Endothelial cell of umbilical vein (primary cell): ENCODE results near the gene EEFSEC. TPM values are rescaled to one million over a fixed set of nuclear protein-coding genes. Genes with fewer than 3 reads are reported as not detected.
A peak's percentile ranks its signal among the peaks of the same experiment; 100 is the strongest.

Experiments used
- BruUV-seq: library from RNA; stranded (reverse); fragments of 400-500 nt; replicated peaks from 2 replicates; lab custom pipeline; 2021; lab: Mats Ljungman, UMichigan
- CTCF ChIA-PET: fragments of 300-600, 350-600 bp; sonication (Branson Sonifier 250); formaldehyde crosslinking; loops from one replicate; lab custom pipeline; 2021; ENCODE audit warnings: antibody characterized with exemption, inconsistent platforms; lab: Charles Lee
- POLR2A ChIA-PET: fragments of 300-600, 350-600 bp; sonication (Branson Sonifier 250); formaldehyde crosslinking; loops from one replicate; lab custom pipeline; 2021; ENCODE audit warnings: antibody characterized with exemption, inconsistent platforms; lab: Charles Lee
- DNase-seq: peaks from one replicate; pipeline ENCODE4 v3.0.0-alpha.2; 2011; ENCODE audit warnings: low read depth, low spot score
- FAIRE-seq: peaks from 2 replicates; lab custom pipeline; 2011; peaks lifted over from hg19 to GRCh38; lab: Jason Lieb, UNC
- H2AFZ ChIP-seq: 2 replicates; pipeline ENCODE4 v1.6.0; 2012; ENCODE audit warnings: low read depth, low read length, control low read depth, inconsistent platforms
- H3K27ac ChIP-seq: 2 replicates; pipeline ENCODE4 v1.5.1; 2011; ENCODE audit warnings: low read depth, mild to moderate bottlenecking, control low read depth, low read length, moderate library complexity; ENCODE audit not compliant: insufficient read depth
- H3K27me3 ChIP-seq, 2 experiments: 2 replicates each; pipeline versions ENCODE4 v1.6.0 to v1.6.1; 2011; ENCODE audit warnings: low read length in 2 of 2, mixed read lengths in 1 of 2; ENCODE audit not compliant: control insufficient read depth in 2 of 2, insufficient read depth in 2 of 2
- H3K36me3 ChIP-seq, 2 experiments: 2 replicates in 1 of 2; 3 replicates in 1 of 2; pipeline ENCODE4 v1.5.1; 2011; ENCODE audit warnings: low read length in 2 of 2, mild to moderate bottlenecking in 1 of 2, moderate library complexity in 1 of 2; ENCODE audit not compliant: control insufficient read depth in 2 of 2, insufficient read depth in 2 of 2; ENCODE audit errors: extremely low read depth in 1 of 2
- H3K4me1 ChIP-seq: 3 replicates; pipeline ENCODE4 v1.5.1; 2011; ENCODE audit warnings: mild to moderate bottlenecking, low read length; ENCODE audit not compliant: control insufficient read depth, insufficient read depth; ENCODE audit errors: extremely low read depth
- H3K4me2 ChIP-seq: 2 replicates; pipeline ENCODE4 v1.6.1; 2011; ENCODE audit warnings: low read length, control low read depth, mixed read lengths; ENCODE audit not compliant: insufficient read depth
- H3K4me3 ChIP-seq, 3 experiments: fragments of 200-600 bp in 1 of 3; sonication (generic), shearing (Covaris generic) in 1 of 3; replicated peaks in 1 of 3; 2 replicates each; pipeline ENCODE4 v1.5.1; 2011 to 2016; ENCODE audit warnings: control low read depth in 3 of 3, low read length in 3 of 3, mild to moderate bottlenecking in 2 of 3, inconsistent platforms in 1 of 3, low read depth in 1 of 3, moderate library complexity in 1 of 3; ENCODE audit not compliant: insufficient read depth in 1 of 3
- H3K79me2 ChIP-seq: 2 replicates; pipeline ENCODE4 v1.6.0; 2012; ENCODE audit warnings: low read length, inconsistent platforms; ENCODE audit not compliant: control insufficient read depth, insufficient read depth
- H3K9ac ChIP-seq: replicated peaks from 2 replicates; pipeline ENCODE3; 2011; ENCODE audit warnings: low read length, control low read depth; ENCODE audit not compliant: insufficient read depth; ENCODE audit errors: extremely low read depth
- H3K9me1 ChIP-seq: replicated peaks from 3 replicates; pipeline ENCODE4 v1.6.0; 2011; ENCODE audit warnings: mild to moderate bottlenecking, low read length; ENCODE audit not compliant: control insufficient read depth, insufficient read depth; ENCODE audit errors: extremely low read depth
- H3K9me3 ChIP-seq: replicated peaks from 2 replicates; pipeline ENCODE4 v1.5.1; 2012; ENCODE audit warnings: low read length, inconsistent platforms; ENCODE audit not compliant: control insufficient read depth, insufficient read depth
- H4K20me1 ChIP-seq: replicated peaks from 2 replicates; pipeline ENCODE3; 2011; ENCODE audit warnings: mild to moderate bottlenecking, low read length; ENCODE audit not compliant: control insufficient read depth, insufficient read depth; ENCODE audit errors: extremely low read depth
- EZH2 ChIP-seq: IDR thresholded peaks from 2 replicates; pipeline ENCODE4 v1.6.1; 2012; ENCODE audit warnings: borderline replicate concordance, low read depth, mild to moderate bottlenecking, moderate library complexity, low read length, inconsistent platforms; ENCODE audit not compliant: severe bottlenecking
- FOS ChIP-seq: IDR thresholded peaks from 2 replicates; pipeline ENCODE4 v1.6.1; 2011; ENCODE audit warnings: mild to moderate bottlenecking, low read length, moderate library complexity, borderline replicate concordance; ENCODE audit not compliant: insufficient read depth
- GATA2 ChIP-seq: IDR thresholded peaks from 2 replicates; pipeline ENCODE4 v1.7.0; 2011; ENCODE audit warnings: low read depth, mild to moderate bottlenecking, moderate library complexity, mixed read lengths, low read length; ENCODE audit not compliant: insufficient read length, insufficient read depth
- MYC ChIP-seq: IDR thresholded peaks from one replicate; pipeline ENCODE4 v1.6.1; 2011; ENCODE audit warnings: mild to moderate bottlenecking, low read depth, low read length
- POLR2AphosphoS5 ChIP-seq: IDR thresholded peaks from 2 replicates; pipeline ENCODE4 v1.6.1; 2012; ENCODE audit warnings: low read depth, mild to moderate bottlenecking, control low read depth, low read length, moderate library complexity; ENCODE audit not compliant: insufficient read depth
- dilution Hi-C: fragments of 300-500 bp; cut with MboI; formaldehyde crosslinking; loops from one replicate; pipeline ENCODE4 v1.15.0; 2019; ENCODE audit warnings: low sequenced_read_pairs; ENCODE audit not compliant: extremely low pct_ligation_motif_present
- intact Hi-C: fragments of 100-400 bp; cut with micrococcal nuclease; formaldehyde crosslinking; loops from one replicate; pipeline ENCODE4 v1.10.0; 2022
- polyA plus RNA-seq, 4 experiments: library from polyadenylated mRNA; depleted of rRNA in 3 of 4; stranded (reverse) in 3 of 4; unstranded in 1 of 4; fragments of >200 nt; gene quantifications; 2 replicates each; pipeline versions ENCODE4 v1.2.1 to v1.2.3, GENCODE V29; 2011 to 2012; ENCODE audit warnings: missing spikeins in 1 of 4
- total RNA-seq: library from RNA; stranded (reverse); gene quantifications from 2 replicates; pipeline ENCODE4 v1.2.3, GENCODE V29; 2021
- TF ChIP-seq, protein P1 (sequence below): IDR thresholded peaks from 2 replicates; pipeline ENCODE4 v1.6.1; 2011; ENCODE audit not compliant: insufficient read depth, insufficient read length

The EEFSEC gene
- total and polyA plus RNA-seq, 2 donors (not counting 3 experiments of a cell fraction or from before 2014, with no cell fraction given), result 13.1 to 14.5 TPM

DNA sequence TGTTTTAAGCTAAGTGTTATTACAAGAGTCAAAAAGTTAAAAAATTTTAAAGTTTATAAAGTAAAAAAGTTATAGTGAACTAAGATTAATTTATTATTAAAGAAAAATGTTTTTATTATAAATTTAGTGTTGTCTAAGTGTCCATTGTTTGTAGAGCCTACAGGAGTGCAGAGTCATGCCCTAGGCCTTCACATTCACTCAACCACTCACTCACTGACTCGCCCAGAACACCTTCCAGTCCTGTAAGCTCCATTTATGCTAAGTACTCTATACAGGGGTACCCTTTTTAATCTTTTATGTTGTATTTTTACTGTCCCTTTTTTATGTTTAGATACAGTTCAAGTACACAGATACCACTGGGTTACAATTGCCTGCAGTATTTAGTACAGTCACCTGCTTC, 37.2 kb downstream of the EEFSEC start:
- Histone ChIP-seq H3K4me3 (no peak overlapping the region), H3K9ac (no peak overlapping the region), H3K36me3 (no peaks in the 10 kb centered on the region), H4K20me1 (peaks cover 2% of the 10 kb centered on the region), H3K27ac (no peak overlapping the region), H2AFZ (no peak overlapping the region), H3K27me3 (no peaks in the 10 kb centered on the region), H3K9me3 (no peaks in the 10 kb centered on the region), H3K4me2 (no peak overlapping the region), H3K4me1 (no peaks in the 10 kb centered on the region), H3K79me2 (no peaks in the 10 kb centered on the region), H3K9me1 (no peaks in the 10 kb centered on the region)
- no peak for FAIRE-seq
- dilution Hi-C loops, result no loop called here
- CTCF ChIA-PET, result interaction anchor here (2.5 kb wide), 1 partner anchor 35 kb away, joined by 9 read pairs; no protein-coding TSS in a partner anchor
- intact Hi-C loops, result no loop called here
- POLR2A ChIA-PET, result no interaction called here
- BruUV-seq, result no TSS peak
- no peak for DNase-seq
- TF ChIP-seq FOS (peak; percentile 15), EZH2 (no peak)

DNA sequence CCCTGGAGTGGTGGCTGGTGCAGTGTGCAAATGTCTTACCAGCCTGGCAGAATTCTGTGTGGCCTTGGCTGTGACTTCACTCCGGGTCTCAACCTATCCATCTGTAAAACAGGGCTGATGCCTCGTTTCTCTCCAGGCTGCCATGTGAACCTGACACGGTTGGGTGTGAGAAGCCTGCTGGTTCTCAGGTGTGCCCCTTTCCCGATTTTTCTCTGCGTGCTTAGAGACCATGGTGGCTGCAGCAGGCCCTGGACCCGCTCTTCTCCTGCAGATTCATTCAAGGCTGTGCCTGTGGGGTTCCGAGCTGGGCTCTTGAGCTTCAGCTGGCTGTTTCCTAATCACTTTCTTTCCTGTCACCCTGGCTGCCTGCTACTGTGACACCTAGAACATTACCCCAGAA, 38.9 kb downstream of the EEFSEC start:
- H3K4me1 ChIP-seq, result no peaks in the 10 kb centered on the region
- H3K27me3 ChIP-seq, result no peaks in the 10 kb centered on the region
- H3K4me2 ChIP-seq, result no peak overlapping the region
- no peaks in the 10 kb centered on the region for H4K20me1 ChIP-seq
- H3K9ac ChIP-seq, result no peak overlapping the region
- no peaks in the 10 kb centered on the region for H3K36me3 ChIP-seq
- dilution Hi-C loops, result no loop called here
- no peaks in the 10 kb centered on the region for H3K9me1 ChIP-seq
- H2AFZ ChIP-seq, result no peak overlapping the region
- H3K9me3 ChIP-seq, result no peaks in the 10 kb centered on the region
- DNase-seq (no peak), FAIRE-seq (no peak)
- POLR2A ChIA-PET, result no interaction called here
- no TSS peak for BruUV-seq
- no peak overlapping the region for H3K27ac ChIP-seq
- H3K79me2 ChIP-seq, result no peaks in the 10 kb centered on the region
- intact Hi-C loops, result no loop called here
- TF ChIP-seq MYC (no peak), EZH2 (no peak), FOS (no peak), POLR2AphosphoS5 (no peak), GATA2 (no peak)
- TF ChIP-seq, protein P1, sequence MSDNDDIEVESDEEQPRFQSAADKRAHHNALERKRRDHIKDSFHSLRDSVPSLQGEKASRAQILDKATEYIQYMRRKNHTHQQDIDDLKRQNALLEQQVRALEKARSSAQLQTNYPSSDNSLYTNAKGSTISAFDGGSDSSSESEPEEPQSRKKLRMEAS, result no peak
- no peak overlapping the region for H3K4me3 ChIP-seq
- CTCF ChIA-PET, result no interaction called here
